GM06990 (cell line): ENCODE measurements around the gene ZNF701.
"Not testable (repeated sequence)": the region's sequence is repeated elsewhere in the genome, so short reads cannot be mapped to it uniquely, and the experiment has no call there.

Source experiments
- DNase-seq: peaks from one replicate; pipeline ENCODE4 v3.0.0-alpha.2; 2011; ENCODE audit not compliant: insufficient read length; ENCODE audit errors: extremely low read depth
- H3K27me3 ChIP-seq: replicated peaks from 2 replicates; pipeline ENCODE4 v1.6.0; 2011; ENCODE audit warnings: low read length; ENCODE audit not compliant: control insufficient read depth, insufficient read depth
- H3K36me3 ChIP-seq: 2 replicates; pipeline ENCODE4 v1.5.1; 2011; ENCODE audit warnings: low read length; ENCODE audit not compliant: control insufficient read depth, insufficient read depth
- H3K4me3 ChIP-seq: replicated peaks from 2 replicates; pipeline ENCODE4 v1.5.1; 2011; ENCODE audit warnings: low read depth, mild to moderate bottlenecking, control low read depth, low read length
- TF ChIP-seq, protein P1 (sequence below): IDR thresholded peaks from 2 replicates; pipeline ENCODE4 v1.5.1; 2011; ENCODE audit warnings: low read length, control low read depth, mild to moderate bottlenecking, inconsistent platforms; ENCODE audit not compliant: insufficient read depth, poor library complexity, severe bottlenecking

Gene ZNF701

DNA sequence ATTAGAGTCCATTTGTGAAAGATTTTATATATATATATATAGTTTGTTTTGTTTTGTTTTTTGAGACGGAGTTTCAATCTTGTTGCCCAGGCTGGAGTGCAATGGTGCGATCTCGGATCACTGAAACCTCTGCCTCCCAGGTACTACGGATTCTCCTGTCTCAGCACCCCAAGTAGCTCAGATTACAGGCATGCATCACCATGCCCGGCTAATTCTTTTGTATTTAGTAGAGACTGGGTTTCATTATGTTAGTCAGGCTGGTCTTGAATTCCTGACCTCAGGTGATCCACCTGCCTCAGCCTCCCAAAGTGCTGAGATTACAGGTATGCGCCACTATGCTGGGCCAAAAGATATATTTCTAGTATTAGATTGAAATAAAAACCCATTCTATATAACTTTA lies 4.0 kb upstream of the ZNF701 start:
- no peak for DNase-seq
- TF ChIP-seq, protein P1, sequence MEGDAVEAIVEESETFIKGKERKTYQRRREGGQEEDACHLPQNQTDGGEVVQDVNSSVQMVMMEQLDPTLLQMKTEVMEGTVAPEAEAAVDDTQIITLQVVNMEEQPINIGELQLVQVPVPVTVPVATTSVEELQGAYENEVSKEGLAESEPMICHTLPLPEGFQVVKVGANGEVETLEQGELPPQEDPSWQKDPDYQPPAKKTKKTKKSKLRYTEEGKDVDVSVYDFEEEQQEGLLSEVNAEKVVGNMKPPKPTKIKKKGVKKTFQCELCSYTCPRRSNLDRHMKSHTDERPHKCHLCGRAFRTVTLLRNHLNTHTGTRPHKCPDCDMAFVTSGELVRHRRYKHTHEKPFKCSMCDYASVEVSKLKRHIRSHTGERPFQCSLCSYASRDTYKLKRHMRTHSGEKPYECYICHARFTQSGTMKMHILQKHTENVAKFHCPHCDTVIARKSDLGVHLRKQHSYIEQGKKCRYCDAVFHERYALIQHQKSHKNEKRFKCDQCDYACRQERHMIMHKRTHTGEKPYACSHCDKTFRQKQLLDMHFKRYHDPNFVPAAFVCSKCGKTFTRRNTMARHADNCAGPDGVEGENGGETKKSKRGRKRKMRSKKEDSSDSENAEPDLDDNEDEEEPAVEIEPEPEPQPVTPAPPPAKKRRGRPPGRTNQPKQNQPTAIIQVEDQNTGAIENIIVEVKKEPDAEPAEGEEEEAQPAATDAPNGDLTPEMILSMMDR = no peak

DNA sequence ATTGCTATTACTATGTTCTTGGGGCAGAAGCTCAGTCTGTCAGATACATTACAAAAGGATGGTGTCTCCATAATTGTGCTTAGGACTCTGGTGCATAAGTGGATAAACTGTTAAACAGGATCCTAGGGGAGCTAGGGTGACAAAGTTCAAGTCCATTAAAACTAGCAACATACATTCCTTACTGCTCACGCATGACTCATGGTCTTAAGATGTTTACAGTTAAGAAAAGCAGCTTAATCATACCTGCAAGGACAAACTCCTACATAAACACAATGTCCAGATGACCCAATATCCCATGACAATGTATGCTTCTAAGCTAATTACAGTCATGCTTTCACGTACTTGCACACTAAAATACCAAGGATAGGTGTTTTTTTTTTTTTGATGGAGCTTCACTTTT lies 3.5 kb upstream of the ZNF701 start:
- H3K27me3 ChIP-seq = no peaks in the 10 kb centered on the region
- TF ChIP-seq, protein P1 = no peak
- DNase-seq = no peak
- H3K36me3 ChIP-seq = no peaks in the 10 kb centered on the region
- no peak overlapping the region for H3K4me3 ChIP-seq

More for the DNA sequence above, 4.0 kb upstream of the ZNF701 start:
- Histone ChIP-seq H3K27me3 (no peaks in the 10 kb centered on the region), H3K36me3 (no peaks in the 10 kb centered on the region), H3K4me3 (no peak overlapping the region)

DNA sequence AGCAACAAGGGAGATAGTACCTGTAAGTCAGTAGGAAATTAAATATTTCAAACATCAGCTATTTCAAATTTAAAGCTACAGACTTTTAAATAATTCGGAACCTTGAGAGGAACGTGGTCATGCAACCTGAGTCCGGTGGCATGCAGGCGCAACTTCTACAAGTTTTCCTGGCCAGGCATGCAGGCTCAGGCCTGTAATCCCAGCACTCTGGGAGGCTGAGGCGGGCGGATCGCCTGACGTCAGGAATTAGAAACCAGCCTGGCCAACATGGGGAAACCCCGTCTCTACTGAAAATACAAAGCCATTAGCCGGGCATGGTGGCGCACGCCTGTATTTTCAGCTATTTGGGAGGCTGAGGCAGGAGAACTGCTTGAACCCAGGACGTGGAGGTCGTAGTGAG lies 2.2 kb upstream of the ZNF701 start:
- H3K4me3 ChIP-seq = no peak overlapping the region
- H3K36me3 ChIP-seq = peaks cover 2% of the 10 kb centered on the region; the same call in 1 of the 2 replicates
- no peaks in the 10 kb centered on the region for H3K27me3 ChIP-seq
- TF ChIP-seq, protein P1 = no peak
- DNase-seq = no peak

DNA sequence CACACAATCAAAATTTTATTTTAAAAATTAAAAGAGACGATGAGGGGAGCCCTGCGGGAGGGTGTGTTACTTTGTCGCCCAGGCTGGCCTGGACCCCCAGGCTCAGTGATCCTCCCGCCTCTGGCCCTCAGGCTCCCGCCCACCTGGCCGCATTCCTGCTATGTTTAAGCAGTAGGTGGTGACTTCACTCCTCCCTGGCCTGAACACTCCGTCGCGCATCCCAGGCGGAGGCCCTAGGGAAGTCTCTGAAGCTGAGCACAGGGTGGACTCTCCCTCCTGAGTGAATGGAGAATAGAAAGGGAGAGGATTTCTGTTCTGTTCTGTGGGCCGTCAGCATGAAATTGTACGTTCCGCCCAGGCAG lies 468 bp upstream of the ZNF701 start:
- not testable (repeated sequence) for DNase-seq, H3K36me3 ChIP-seq, H3K27me3 ChIP-seq
- peak overlapping the region; percentile 78 for H3K4me3 ChIP-seq

DNA sequence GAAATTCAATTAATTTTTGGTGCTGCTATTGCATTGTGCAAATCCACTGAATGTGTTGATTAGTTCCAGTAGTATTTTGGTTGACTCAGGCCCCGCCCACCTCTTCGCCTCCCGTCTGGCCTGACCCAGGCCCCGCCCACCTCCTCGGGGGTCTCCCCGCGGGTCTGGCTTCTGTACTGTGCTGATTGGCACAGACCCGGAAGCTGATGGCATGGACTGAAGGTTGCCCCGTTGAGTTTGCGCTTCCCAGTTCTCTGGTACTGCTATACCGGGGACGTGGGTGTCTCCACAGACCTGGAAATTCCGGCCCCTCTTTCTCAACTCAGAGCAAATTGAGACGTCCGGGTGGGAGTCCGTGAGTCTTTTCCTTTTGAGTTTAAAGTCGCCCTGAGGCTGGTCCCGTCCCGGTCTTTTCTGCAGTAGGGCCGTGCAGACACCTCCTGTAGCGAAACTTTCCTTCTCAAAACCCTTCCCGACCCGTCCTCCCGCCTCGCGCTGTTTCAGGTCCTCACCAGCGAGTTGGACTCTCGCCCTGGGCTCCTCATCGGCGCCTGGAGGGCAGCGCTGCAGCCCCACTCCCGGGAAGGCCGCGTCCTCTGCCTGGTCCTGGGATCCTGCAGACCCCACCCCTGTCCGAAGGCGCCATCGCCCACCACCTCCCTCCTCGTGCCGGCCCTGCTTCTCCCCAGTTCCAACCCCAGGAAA lies 14.8 kb downstream of the ZNF701 start:
- TF ChIP-seq, protein P1 = no peak
- no peaks in the 10 kb centered on the region for H3K27me3 ChIP-seq
- DNase-seq = no peak
- H3K4me3 ChIP-seq = no peak overlapping the region
- H3K36me3 ChIP-seq = peaks cover 3% of the 10 kb centered on the region

DNA sequence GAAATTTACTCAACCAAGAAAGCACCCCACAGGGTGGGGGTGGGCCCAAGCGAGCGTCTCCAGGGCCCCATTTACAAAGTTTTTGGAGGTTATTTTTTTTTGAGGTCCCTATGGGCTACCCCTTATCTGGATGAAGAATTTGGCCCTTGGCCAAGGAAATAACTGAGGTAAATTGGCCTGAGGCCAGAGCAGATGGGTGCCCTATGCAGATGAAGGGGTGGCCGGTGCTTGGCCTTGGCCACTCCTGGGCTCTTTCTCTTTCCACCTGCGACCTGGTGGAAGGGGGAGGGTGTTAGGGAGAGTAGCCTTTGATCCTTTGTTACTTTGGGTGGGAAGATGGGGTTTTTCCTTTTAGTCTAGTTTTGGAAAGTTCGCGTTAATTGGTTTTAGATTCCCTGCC lies 15.5 kb downstream of the ZNF701 start:
- TF ChIP-seq, protein P1 = no peak
- H3K36me3 ChIP-seq = peaks cover 5% of the 10 kb centered on the region
- no peak overlapping the region for H3K4me3 ChIP-seq
- no peaks in the 10 kb centered on the region for H3K27me3 ChIP-seq
- no peak for DNase-seq
